ENCODE results near the gene SPATA22. TPM values are rescaled to one million over a fixed set of nuclear protein-coding genes. Genes with fewer than 3 reads are reported as not detected.
A peak's percentile ranks its signal among the peaks of the same experiment; 100 is the strongest.
"Not testable (repeated sequence)": the region's sequence is repeated elsewhere in the genome, so short reads cannot be mapped to it uniquely, and the experiment has no call there.

Gene SPATA22, protein sequence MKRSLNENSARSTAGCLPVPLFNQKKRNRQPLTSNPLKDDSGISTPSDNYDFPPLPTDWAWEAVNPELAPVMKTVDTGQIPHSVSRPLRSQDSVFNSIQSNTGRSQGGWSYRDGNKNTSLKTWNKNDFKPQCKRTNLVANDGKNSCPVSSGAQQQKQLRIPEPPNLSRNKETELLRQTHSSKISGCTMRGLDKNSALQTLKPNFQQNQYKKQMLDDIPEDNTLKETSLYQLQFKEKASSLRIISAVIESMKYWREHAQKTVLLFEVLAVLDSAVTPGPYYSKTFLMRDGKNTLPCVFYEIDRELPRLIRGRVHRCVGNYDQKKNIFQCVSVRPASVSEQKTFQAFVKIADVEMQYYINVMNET
- total RNA-seq (2014; rRNA removed; shearing (Covaris generic)), result 0.10 and 1.3 TPM in 2 replicates

DNA sequence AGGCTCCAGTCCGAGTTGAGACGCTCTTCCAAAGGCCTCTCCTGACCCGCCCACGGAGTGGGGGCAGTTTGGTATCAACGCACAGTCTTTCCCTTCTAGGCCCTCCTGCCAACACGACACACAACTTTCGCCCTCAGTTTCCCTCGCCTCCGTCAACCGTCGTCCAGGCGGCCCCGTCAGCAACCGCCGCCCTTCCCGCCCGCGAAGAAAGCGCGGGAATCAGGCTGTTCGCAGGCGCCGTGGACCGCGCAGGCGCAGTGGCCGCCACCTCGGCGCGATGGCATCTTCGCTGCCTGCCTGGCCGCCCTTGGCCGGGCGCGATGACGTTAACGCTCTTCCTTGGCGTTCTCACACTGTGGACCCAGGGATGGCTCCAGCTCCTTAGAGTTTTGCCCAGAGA lies at the start of gene SPATA22:
Gene SPATA22 (minus strand): TSS at position 221 of the 400 bp plus-strand sequence. CDS start 2,494 bp downstream, outside the sequence.
- Histone ChIP-seq H3K36me3 (replicated peaks; ENCODE audit: control insufficient read depth, insufficient read depth, low read length) (no peaks in the 10 kb centered on the region), H3K27me3 (ENCODE audit: control insufficient read depth, insufficient read depth, low read length) (no peaks in the 10 kb centered on the region), H3K4me3 (ENCODE audit: insufficient read depth, low read depth, low read length) (no peak within 1 kb of the TSS)
- DNase-seq, result no peak

DNA sequence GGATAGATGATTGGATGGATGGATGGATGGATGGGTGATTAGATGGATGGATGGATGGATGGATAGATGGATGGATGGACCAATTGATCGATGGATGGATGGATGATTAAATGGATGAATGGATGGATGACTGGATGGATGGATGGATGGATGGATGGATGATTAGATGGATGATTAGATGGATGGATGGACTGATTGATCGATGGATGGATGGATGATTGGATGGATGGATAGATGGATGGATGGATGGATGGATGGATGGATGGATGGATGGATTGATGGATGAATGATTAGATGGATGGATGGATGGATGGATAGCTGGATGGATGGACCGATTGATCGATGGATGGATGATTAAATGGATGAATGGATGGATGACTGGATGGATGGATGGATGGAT lies 47.9 kb upstream of the SPATA22 start:
- not testable (repeated sequence) for DNase-seq; H3K4me3 ChIP-seq (ENCODE audit: insufficient read depth, low read depth, low read length); H3K36me3 ChIP-seq (replicated peaks; ENCODE audit: control insufficient read depth, insufficient read depth, low read length); H3K27me3 ChIP-seq (ENCODE audit: control insufficient read depth, insufficient read depth, low read length)

DNA sequence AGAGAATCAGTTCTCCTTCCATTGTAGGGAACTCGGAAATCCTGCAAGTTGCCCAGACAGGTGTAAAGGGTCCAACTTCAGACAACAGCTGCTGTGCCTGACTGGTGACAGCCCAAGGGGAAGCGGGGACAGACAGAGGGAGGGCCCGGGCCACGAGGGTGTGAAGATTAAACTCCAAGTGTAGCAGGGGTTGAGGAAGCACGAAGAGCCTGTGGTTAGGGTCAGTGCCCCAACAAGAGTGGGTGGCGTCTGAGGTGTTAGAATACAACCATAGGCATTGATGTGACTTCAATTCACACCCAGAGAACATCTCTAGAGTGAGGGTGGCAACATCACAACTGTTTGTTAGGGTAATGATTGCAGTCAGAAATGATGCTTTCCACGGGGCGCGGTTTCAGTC lies 43.3 kb upstream of the SPATA22 start:
- Histone ChIP-seq H3K4me3 (ENCODE audit: insufficient read depth, low read depth, low read length) (no peak overlapping the region), H3K36me3 (replicated peaks; ENCODE audit: control insufficient read depth, insufficient read depth, low read length) (no peaks in the 10 kb centered on the region), H3K27me3 (ENCODE audit: control insufficient read depth, insufficient read depth, low read length) (no peaks in the 10 kb centered on the region)
- no peak for DNase-seq

DNA sequence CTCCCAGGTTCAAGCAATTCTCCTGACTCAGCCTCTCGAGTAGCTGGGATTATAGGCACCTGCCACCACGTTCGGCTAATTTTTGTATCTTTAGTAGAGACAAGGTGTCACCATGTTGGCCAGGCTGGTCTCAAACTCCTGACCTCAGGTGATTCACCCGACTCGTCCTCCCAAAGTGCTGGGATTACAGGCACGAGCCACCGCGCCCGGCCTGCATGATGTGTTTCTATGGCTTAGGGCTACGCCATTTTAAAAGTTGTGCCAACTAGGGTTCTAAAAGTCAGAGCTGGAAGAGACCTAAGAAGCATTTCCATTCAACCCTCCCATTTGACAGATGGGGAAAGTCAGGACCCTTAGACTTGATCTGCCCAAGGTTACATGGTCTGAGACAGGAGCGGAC lies 42.5 kb upstream of the SPATA22 start:
- not testable (repeated sequence) for H3K4me3 ChIP-seq (ENCODE audit: insufficient read depth, low read depth, low read length); DNase-seq; H3K27me3 ChIP-seq (ENCODE audit: control insufficient read depth, insufficient read depth, low read length); H3K36me3 ChIP-seq (replicated peaks; ENCODE audit: control insufficient read depth, insufficient read depth, low read length)

DNA sequence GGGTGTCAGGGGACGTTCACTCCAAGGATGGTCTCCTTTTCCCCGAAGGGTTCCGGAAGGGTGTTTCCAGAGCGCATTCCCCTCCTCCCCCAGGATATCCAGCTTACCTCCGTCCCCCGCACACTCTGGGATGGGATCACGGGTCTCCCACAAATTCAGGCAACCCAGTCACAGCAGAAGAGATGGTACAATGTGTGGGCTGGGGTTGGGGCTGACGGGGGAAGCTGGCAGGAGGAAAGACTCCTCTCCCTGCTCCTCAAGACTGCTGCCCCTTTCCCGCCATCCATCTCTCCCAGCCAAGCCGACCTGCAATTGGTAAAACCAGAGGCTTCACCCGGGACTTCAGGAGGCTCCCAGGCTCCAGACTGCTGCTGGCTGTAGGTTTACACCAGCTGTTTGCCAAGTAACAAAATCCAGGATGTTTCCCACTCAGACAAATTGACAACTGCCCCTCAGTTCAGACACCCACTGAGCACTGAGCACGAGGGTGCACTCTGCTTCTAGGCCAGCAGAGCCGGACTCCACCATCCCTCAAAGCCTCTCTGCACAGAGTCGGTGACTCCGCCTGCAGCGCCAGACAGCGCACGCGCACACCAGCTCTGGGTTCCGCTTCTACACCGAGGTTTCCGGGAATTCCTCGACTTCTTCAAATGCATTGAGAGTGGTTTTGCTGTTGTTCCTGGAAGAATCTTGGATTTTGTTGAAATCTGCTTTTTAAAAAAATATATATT lies 41.9 kb upstream of the SPATA22 start:
- Histone ChIP-seq H3K36me3 (replicated peaks; ENCODE audit: control insufficient read depth, insufficient read depth, low read length) (no peaks in the 10 kb centered on the region), H3K27me3 (ENCODE audit: control insufficient read depth, insufficient read depth, low read length) (no peaks in the 10 kb centered on the region), H3K4me3 (ENCODE audit: insufficient read depth, low read depth, low read length) (no peak overlapping the region)
- DNase-seq, result peak; percentile 47

DNA sequence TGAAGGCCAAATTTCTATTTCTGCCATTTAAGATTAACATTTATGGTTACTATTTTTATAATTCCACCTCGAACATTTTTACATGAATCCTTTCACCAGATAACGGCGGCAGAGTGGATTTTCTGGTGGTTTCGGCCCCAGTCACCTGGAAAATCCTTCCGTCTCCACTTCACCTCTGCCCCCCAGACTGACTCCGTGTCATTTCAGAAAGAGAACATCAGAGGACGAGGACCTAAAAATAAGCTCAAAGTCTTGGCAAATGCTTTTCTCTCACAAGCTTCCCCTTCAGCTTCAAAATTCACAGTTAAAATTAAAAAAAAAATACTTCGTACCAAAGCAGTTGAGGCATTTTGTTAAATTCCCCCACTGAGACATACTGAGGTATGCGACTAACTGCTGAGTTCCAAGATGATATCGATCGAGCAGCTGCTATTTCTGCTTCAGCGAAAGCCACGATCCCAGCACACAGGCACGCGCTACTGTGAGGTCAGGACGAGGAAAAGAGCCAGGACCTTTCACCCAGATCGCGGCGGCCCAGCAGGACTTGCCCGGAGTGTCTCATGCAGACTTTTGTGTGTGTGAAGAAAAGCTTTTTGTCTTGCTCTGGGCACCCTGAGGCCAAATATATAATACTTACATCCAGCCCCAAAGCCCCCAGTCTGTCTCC lies 41.0 kb upstream of the SPATA22 start:
- Histone ChIP-seq H3K4me3 (ENCODE audit: insufficient read depth, low read depth, low read length) (no peak overlapping the region), H3K27me3 (ENCODE audit: control insufficient read depth, insufficient read depth, low read length) (no peaks in the 10 kb centered on the region), H3K36me3 (replicated peaks; ENCODE audit: control insufficient read depth, insufficient read depth, low read length) (no peaks in the 10 kb centered on the region)
- DNase-seq, result peak; percentile 61

DNA sequence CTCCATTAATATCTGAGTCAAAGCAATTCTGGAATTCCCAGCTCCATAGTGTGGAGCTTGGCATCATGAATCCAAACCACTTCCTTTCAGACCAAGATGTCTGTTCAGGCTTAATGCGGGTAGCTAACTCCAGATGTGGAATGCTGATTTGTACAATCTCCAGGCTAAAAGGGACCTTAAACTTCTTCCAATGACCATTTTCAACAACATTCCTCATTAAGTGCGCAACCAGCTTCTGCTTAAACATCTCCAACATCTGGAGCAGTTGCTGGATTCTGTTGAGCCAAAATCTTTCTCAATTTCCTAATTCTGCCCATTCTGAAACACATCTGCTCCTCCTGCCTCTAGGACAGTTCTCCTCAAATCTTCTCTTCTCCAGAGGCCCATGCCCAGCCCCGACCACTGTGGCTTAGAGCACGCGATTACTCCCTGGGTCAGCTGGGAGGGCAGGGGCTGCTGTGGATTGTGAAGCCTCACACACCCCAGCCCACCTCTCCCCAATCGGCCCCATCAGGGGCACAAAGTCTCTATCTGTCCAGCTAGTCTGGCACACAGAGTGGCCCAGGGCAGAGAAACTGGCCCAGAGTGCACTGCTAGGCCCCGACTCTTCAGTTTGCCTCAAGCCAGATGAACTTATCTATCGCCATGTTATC lies 40.4 kb upstream of the SPATA22 start:
- DNase-seq, result no peak
- Histone ChIP-seq H3K4me3 (ENCODE audit: insufficient read depth, low read depth, low read length) (no peak overlapping the region), H3K36me3 (replicated peaks; ENCODE audit: control insufficient read depth, insufficient read depth, low read length) (no peaks in the 10 kb centered on the region)

DNA sequence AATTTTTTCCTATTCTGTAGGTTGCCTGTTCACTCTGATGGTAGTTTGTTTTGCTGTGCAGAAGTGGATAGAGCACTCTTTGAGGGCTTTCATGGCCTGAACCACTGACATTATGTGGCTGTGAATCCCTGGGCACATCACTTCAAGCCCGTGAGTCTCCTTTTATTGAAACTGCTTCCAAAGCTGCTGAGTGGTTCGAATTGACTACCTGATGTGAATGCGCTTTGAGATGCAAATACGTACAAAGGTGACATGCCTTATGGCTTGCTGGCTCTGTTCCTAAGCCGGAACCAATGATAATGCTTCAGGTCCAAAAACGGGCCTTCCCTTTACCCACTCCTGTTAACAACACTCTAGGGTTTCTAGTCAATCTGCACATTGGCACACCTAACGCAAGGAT lies 38.5 kb upstream of the SPATA22 start:
- Histone ChIP-seq H3K4me3 (ENCODE audit: insufficient read depth, low read depth, low read length) (no peak overlapping the region), H3K27me3 (ENCODE audit: control insufficient read depth, insufficient read depth, low read length) (no peaks in the 10 kb centered on the region), H3K36me3 (replicated peaks; ENCODE audit: control insufficient read depth, insufficient read depth, low read length) (no peaks in the 10 kb centered on the region)
- peak; percentile 49 for DNase-seq

More for the DNA sequence above, 40.4 kb upstream of the SPATA22 start:
- no peaks in the 10 kb centered on the region for H3K27me3 ChIP-seq (ENCODE audit: control insufficient read depth, insufficient read depth, low read length)

DNA sequence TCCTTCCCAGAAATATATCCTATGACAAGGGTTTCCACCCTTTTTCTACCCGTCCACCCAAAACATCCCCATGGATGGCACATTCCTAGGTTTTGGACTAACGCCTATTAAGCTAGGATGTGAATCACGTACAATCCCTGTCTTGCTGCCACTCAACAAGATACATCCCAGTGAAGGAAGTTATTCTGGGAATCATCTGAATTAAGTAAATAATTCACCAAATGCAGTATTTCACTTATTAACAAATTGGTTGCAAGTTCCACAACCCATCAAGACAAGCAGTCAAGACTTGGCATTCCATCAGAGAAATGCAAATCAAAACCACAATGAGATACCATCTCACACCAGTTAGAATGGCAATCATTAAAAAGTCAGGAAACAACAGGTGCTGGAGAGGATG lies 36.2 kb upstream of the SPATA22 start:
- Histone ChIP-seq H3K27me3 (ENCODE audit: control insufficient read depth, insufficient read depth, low read length) (no peaks in the 10 kb centered on the region), H3K36me3 (replicated peaks; ENCODE audit: control insufficient read depth, insufficient read depth, low read length) (no peaks in the 10 kb centered on the region), H3K4me3 (ENCODE audit: insufficient read depth, low read depth, low read length) (no peak overlapping the region)
- DNase-seq, result no peak

DNA sequence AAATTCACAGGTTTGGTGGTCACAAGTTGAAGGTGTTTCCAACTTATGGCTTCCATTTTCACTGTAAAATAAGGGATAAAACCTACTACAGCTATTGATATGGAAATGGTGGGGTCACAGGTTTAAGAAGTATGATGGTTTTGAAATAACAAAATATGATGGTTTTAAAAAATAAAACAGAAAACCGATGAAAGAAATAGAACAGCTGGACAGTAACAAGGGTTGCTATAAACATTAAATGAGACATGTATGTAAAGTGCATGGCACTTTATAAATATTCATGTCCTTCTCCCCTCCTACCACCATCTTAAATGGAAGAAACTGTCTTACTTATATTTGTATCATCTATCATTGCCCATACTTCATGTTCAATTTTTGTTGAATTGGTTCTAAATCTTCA lies 35.5 kb upstream of the SPATA22 start:
- Histone ChIP-seq H3K4me3 (ENCODE audit: insufficient read depth, low read depth, low read length) (no peak overlapping the region), H3K36me3 (replicated peaks; ENCODE audit: control insufficient read depth, insufficient read depth, low read length) (no peaks in the 10 kb centered on the region), H3K27me3 (ENCODE audit: control insufficient read depth, insufficient read depth, low read length) (no peaks in the 10 kb centered on the region)
- DNase-seq, result no peak

DNA sequence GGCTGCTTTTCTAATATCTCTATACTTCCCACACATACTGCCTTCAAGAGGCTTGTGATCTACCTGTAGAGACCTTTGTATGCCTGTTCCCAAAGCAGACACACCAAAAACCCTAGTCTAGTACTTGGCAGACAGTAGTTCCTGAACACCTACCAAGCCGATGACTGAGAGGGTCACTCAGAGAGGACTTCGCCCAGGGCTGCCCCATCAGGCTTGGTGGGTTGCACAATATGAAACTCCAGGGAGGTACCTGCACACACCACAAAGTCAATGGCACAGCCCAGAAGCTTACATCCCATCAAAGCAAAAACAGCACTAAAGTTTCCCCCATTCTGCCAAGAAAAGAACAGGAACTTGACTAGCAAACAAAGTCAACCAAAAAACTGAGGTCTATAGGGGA lies 34.4 kb upstream of the SPATA22 start:
- no peak for DNase-seq
- Histone ChIP-seq H3K4me3 (ENCODE audit: insufficient read depth, low read depth, low read length) (no peak overlapping the region), H3K27me3 (ENCODE audit: control insufficient read depth, insufficient read depth, low read length) (no peaks in the 10 kb centered on the region)

DNA sequence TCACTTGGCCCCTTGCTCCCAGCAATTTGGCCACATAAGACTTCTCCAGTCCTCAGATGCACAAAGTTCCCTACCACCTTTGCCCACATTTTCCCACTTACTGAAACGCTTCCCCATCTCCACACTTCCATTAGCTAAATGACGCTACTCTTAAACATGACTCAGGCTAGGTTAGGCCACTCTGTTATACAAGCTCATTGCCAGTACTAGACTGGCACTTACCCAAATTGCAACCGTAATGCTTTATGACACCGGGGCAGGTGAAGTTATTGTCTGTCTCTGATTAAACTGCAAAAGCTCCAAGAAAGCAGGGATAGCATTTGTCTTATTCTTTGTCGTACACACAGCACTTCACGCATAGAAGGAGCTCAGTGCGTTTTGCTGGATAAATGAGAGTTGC lies 33.4 kb upstream of the SPATA22 start:
- H3K36me3 ChIP-seq (replicated peaks; ENCODE audit: control insufficient read depth, insufficient read depth, low read length), result no peaks in the 10 kb centered on the region
- no peak overlapping the region for H3K4me3 ChIP-seq (ENCODE audit: insufficient read depth, low read depth, low read length)
- no peak for DNase-seq
- H3K27me3 ChIP-seq (ENCODE audit: control insufficient read depth, insufficient read depth, low read length), result no peaks in the 10 kb centered on the region

More for the DNA sequence above, 34.4 kb upstream of the SPATA22 start:
- H3K36me3 ChIP-seq (replicated peaks; ENCODE audit: control insufficient read depth, insufficient read depth, low read length), result no peaks in the 10 kb centered on the region

DNA sequence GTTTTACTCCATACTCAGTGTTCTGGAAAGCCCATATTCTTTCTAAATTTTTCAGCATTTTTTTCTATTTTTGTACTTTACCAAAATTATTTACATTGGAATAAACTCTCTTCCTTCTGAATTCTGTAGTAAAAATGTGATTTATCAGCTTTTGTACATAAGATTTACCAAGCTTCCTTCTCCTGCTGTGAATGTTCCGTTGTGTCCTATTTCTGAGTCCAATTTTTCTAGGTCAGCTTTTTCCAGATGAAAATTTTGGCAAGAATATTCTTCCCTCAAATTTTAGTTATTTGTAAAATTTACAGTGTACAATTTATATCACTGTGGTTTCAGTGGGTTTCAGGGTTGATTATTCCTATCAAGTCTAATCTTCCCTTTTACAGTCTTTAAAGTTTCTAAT lies 31.7 kb upstream of the SPATA22 start:
- Histone ChIP-seq H3K36me3 (replicated peaks; ENCODE audit: control insufficient read depth, insufficient read depth, low read length) (no peaks in the 10 kb centered on the region), H3K4me3 (ENCODE audit: insufficient read depth, low read depth, low read length) (no peak overlapping the region), H3K27me3 (ENCODE audit: control insufficient read depth, insufficient read depth, low read length) (no peaks in the 10 kb centered on the region)
- DNase-seq, result no peak

DNA sequence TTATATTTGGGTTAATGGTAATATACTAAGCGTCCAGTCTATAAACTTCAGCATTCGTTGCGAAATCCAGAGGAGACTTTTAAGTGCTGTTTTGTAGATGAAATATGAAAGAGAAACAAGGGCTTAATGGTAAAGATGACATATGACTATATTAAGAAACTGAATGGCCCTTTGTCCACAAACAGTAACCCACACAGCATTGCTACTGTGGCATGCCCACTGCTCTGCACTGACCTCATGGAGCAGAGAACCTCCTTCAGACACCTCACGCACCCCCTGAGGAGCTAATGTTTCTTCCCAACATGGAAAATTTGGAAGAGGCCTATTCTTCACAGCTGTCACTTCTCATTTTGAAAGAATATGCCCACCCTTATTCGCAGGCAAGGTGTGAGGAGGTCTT lies 30.8 kb upstream of the SPATA22 start:
- no peak overlapping the region for H3K4me3 ChIP-seq (ENCODE audit: insufficient read depth, low read depth, low read length)
- H3K36me3 ChIP-seq (replicated peaks; ENCODE audit: control insufficient read depth, insufficient read depth, low read length), result no peaks in the 10 kb centered on the region
- no peaks in the 10 kb centered on the region for H3K27me3 ChIP-seq (ENCODE audit: control insufficient read depth, insufficient read depth, low read length)
- DNase-seq, result no peak

Measured in H7 (cell line).